Lower lobe of right lung (tissue), 2 donors: ENCODE data around the gene IL11. TPM values are rescaled to one million over a fixed set of nuclear protein-coding genes. Genes with fewer than 3 reads are reported as not detected.

Experiments used
- ATAC-seq, 2 donors: fragments of 200-7000 bp; cut with Tn5 transposase; one replicate each; pipeline ENCODE4 v1.9.1; 2020 to 2022; ENCODE audit warnings: mild to moderate bottlenecking in 2 of 2, moderate library complexity in 2 of 2
- DNase-seq: peaks from one replicate; pipeline ENCODE4 v3.0.0-alpha.2; 2020
- H3K27ac ChIP-seq: fragments of 200-600 bp; one replicate; pipeline ENCODE4 v1.8.0; 2022
- H3K27me3 ChIP-seq: fragments of 200-600 bp; one replicate; pipeline ENCODE4 v1.8.0; 2022; ENCODE audit warnings: low read depth
- H3K36me3 ChIP-seq: fragments of 200-600 bp; one replicate; pipeline ENCODE4 v1.8.0; 2022; ENCODE audit warnings: mild to moderate bottlenecking
- H3K4me1 ChIP-seq: fragments of 200-600 bp; one replicate; pipeline ENCODE4 v1.8.0; 2022
- H3K4me3 ChIP-seq: fragments of 200-600 bp; one replicate; pipeline ENCODE4 v1.8.0; 2022; ENCODE audit warnings: mild to moderate bottlenecking
- H3K9me3 ChIP-seq: fragments of 200-600 bp; one replicate; pipeline ENCODE4 v1.8.0; 2022
- CTCF ChIP-seq: fragments of 200-600 bp; IDR thresholded peaks from one replicate; pipeline ENCODE4 v1.8.0; 2022; ENCODE audit warnings: antibody characterized with exemption, mild to moderate bottlenecking
- intact Hi-C: fragments of 100-400 bp; cut with DNase I; formaldehyde crosslinking; loops from one replicate; pipeline ENCODE4 v1.11.0; 2022
- total RNA-seq: library from RNA; stranded (reverse); fragmentation: NEBNext Ultra II Directional; extraction: Animal tissue kit (Norgen Biotek cat#: 25700); gene quantifications from one replicate; pipeline ENCODE4 v1.2.1, GENCODE V29; 2021
- donor health status: DM: no; HTN: yes; CAD: no; lungs with severe emphysema.

Gene IL11
- total RNA-seq, 1 donor from 2014 or later: not detected

- ATAC-seq: no peak
- peaks cover 29% of the 10 kb centered on the region for H3K36me3 ChIP-seq
- H3K4me1 ChIP-seq: peaks cover 7% of the 10 kb centered on the region
- peaks cover 10% of the 10 kb centered on the region for H3K27me3 ChIP-seq
- intact Hi-C loops: no loop called here
- no peaks in the 10 kb centered on the region for H3K9me3 ChIP-seq
- no peak overlapping the region for H3K4me3 ChIP-seq
- H3K27ac ChIP-seq: no peak overlapping the region
- peak; percentile 48 for DNase-seq
- no peak for TF ChIP-seq CTCF
Observed at GRCh38 chr19:55345818-55346724, 24.2 kb downstream of the IL11 start.

GRCh38 chr19:55345101-55345817 is 25.0 kb downstream of the IL11 start:
- Histone ChIP-seq H3K9me3 (no peaks in the 10 kb centered on the region), H3K4me1 (peaks cover 15% of the 10 kb centered on the region), H3K27me3 (peaks cover 2% of the 10 kb centered on the region), H3K4me3 (no peak overlapping the region), H3K36me3 (peaks cover 29% of the 10 kb centered on the region), H3K27ac (no peak overlapping the region)
- DNase-seq: no peak
- intact Hi-C loops: no loop called here
- ATAC-seq: no peak
- TF ChIP-seq CTCF: no peak

GRCh38 chr19:55344444-55344843 is 25.8 kb downstream of the IL11 start:
- Histone ChIP-seq H3K4me3 (no peak overlapping the region), H3K4me1 (peaks cover 15% of the 10 kb centered on the region), H3K9me3 (no peaks in the 10 kb centered on the region), H3K27me3 (no peaks in the 10 kb centered on the region), H3K27ac (no peak overlapping the region), H3K36me3 (peaks cover 29% of the 10 kb centered on the region)
- no peak for DNase-seq
- intact Hi-C loops: no loop called here
- ATAC-seq: no peak
- TF ChIP-seq CTCF: no peak

- Histone ChIP-seq H3K36me3 (peaks cover 25% of the 10 kb centered on the region), H3K9me3 (no peaks in the 10 kb centered on the region), H3K27ac (no peak overlapping the region), H3K4me3 (peak overlapping the region; percentile 64), H3K4me1 (peaks cover 15% of the 10 kb centered on the region), H3K27me3 (no peaks in the 10 kb centered on the region)
- ATAC-seq: no peak
- TF ChIP-seq CTCF: no peak
- no peak for DNase-seq
- intact Hi-C loops: no loop called here
Observed at GRCh38 chr19:55341595-55342531, 28.4 kb downstream of the IL11 start.

- Histone ChIP-seq H3K27me3 (no peaks in the 10 kb centered on the region), H3K4me1 (peaks cover 15% of the 10 kb centered on the region), H3K9me3 (no peaks in the 10 kb centered on the region), H3K4me3 (peak overlapping the region; percentile 64), H3K36me3 (peaks cover 18% of the 10 kb centered on the region), H3K27ac (no peak overlapping the region)
- DNase-seq (peak; percentile 88), ATAC-seq (peak; percentile 10 to 15)
- no peak for TF ChIP-seq CTCF
- intact Hi-C loops: no loop called here
Observed at GRCh38 chr19:55341171-55341588, 29.1 kb downstream of the IL11 start.
